Endodermal cell (in vitro differentiated cells): ENCODE data around the gene RAB35. TPM values are rescaled to one million over a fixed set of nuclear protein-coding genes. Genes with fewer than 3 reads are reported as not detected.

Experiments
- DNase-seq: peaks from one replicate; pipeline ENCODE4 v3.0.0-alpha.2; 2017
- H3K27ac ChIP-seq: 2 replicates; pipeline ENCODE4 v1.5.1; 2013; ENCODE audit warnings: mild to moderate bottlenecking, low read depth, low read length, moderate library complexity
- H3K27me3 ChIP-seq: 2 replicates; pipeline ENCODE4 v1.6.1; 2013; ENCODE audit warnings: mild to moderate bottlenecking, low read length, moderate library complexity; ENCODE audit not compliant: insufficient read depth, control insufficient read depth, poor library complexity, severe bottlenecking
- H3K36me3 ChIP-seq: 2 replicates; pipeline ENCODE4 v1.7.0; 2013; ENCODE audit warnings: mild to moderate bottlenecking, low read length, moderate library complexity; ENCODE audit not compliant: control insufficient read depth, insufficient read depth
- H3K4me1 ChIP-seq: one replicate; pipeline ENCODE4 v1.7.0; 2013; ENCODE audit warnings: low read length; ENCODE audit not compliant: control insufficient read depth, insufficient read depth
- H3K4me3 ChIP-seq: 2 replicates; pipeline ENCODE4 v1.5.1; 2013; ENCODE audit warnings: mild to moderate bottlenecking, low read length, moderate library complexity
- H3K9ac ChIP-seq: 2 replicates; pipeline ENCODE4 v1.6.1; 2013; ENCODE audit warnings: mild to moderate bottlenecking, low read length, moderate library complexity; ENCODE audit not compliant: poor library complexity, severe bottlenecking; ENCODE audit errors: extremely low read depth
- H3K9me3 ChIP-seq: 2 replicates; pipeline ENCODE4 v1.6.1; 2013; ENCODE audit warnings: mild to moderate bottlenecking, low read length, moderate library complexity; ENCODE audit not compliant: control insufficient read depth
- H3K27ac Mint-ChIP-seq: 2 replicates; pipeline ENCODE4 v1.8.0; 2020; ENCODE audit warnings: mixed read lengths
- H3K27me3 Mint-ChIP-seq: 2 replicates; pipeline ENCODE4 v1.8.0; 2021; ENCODE audit warnings: mild to moderate bottlenecking, mixed read lengths; ENCODE audit not compliant: insufficient read depth
- H3K36me3 Mint-ChIP-seq: 2 replicates; pipeline ENCODE4 v1.8.0; 2020; ENCODE audit warnings: low read depth, mixed read lengths
- H3K4me1 Mint-ChIP-seq: 2 replicates; pipeline ENCODE4 v1.8.0; 2020; ENCODE audit warnings: mixed read lengths
- H3K4me3 Mint-ChIP-seq: 2 replicates; pipeline ENCODE4 v1.8.0; 2020; ENCODE audit warnings: mild to moderate bottlenecking, moderate library complexity, mixed read lengths
- H3K9me3 Mint-ChIP-seq: 2 replicates; pipeline ENCODE4 v1.8.0; 2020; ENCODE audit warnings: mild to moderate bottlenecking, mixed read lengths
- WGBS, 2 experiments: methylation state at CpG; one replicate each; pipeline versions ENCODE4 v1.1.5 to v1.1.7; 2013; ENCODE audit warnings: missing lambda C conversion rate in 2 of 2, mixed read lengths in 1 of 2; ENCODE audit not compliant: insufficient coverage in 1 of 2, insufficient read length in 1 of 2; 5-methylcytosine and 5-hydroxymethylcytosine counted together
- total RNA-seq, 2 donors: library from RNA; stranded (reverse); fragmentation: NEBNext Ultra II Directional in 1 of 2; extraction: Animal tissue kit (Norgen Biotek cat#: 25700) in 1 of 2; gene quantifications; 2 replicates in 1 of 2; 3 replicates in 1 of 2; pipeline ENCODE4 v1.2.1, GENCODE V29; 2021
- TF ChIP-seq, protein P1 (sequence below): fragments of 200-600 bp; sonication (generic); conservative IDR thresholded peaks from 2 replicates; pipeline ENCODE4 v1.5.0; 2021; ENCODE audit warnings: antibody characterized with exemption, mild to moderate bottlenecking

The RAB35 gene
- total RNA-seq, 2 donors from 2014 or later = 32.4 to 36.6 TPM

DNA sequence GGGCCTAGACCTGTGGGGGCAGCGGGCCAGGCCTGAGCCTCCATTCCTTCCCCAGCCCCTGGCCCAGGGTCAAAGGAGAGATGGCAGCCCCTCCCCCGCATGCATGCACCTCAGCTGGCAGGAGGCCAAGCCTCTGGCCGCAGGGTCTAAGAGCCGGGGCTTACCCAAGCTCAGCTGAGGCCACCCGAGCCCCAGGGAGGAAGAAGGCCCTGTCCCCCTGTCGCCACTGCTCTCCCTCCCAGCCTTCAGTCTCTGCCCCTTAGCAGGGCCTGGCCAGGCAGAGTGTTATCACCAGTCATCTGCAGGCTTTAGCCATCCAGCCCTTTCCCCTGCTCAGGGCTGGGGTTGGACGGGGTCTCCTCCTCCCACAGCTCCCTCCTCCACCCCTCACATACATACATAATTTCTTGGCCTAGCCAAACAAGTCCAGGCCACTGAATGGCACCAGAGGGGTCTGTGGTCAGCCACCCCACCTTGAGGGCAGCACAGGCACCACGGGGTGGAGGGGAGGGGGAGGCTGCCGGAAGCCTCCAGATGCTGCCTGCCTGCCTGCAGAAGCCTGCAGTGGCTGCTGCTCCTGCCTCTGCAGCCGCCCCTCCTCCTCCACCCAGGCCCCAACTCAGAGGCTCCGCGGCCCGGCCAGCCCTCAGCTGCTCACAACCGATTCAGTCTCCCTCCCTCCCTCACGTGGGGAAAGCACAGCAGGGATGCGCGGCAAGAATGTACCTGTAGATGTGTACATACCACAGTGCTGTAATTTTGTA lies 22.8 kb downstream of the RAB35 start:
- Histone ChIP-seq H3K36me3 (peaks cover 23% of the 10 kb centered on the region), H3K9me3 (no peaks in the 10 kb centered on the region), H3K27me3 (no peaks in the 10 kb centered on the region), H3K27ac (peak overlapping the region; percentile 87), H3K9ac (no peak overlapping the region), H3K4me1 (peaks cover 3% of the 10 kb centered on the region), H3K4me3 (no peak overlapping the region)
- H3K36me3 Mint-ChIP-seq = peaks cover 32% of the 10 kb centered on the region
- H3K4me1 Mint-ChIP-seq = peaks cover 2% of the 10 kb centered on the region
- H3K9me3 Mint-ChIP-seq = no peaks in the 10 kb centered on the region
- H3K27me3 Mint-ChIP-seq = no peaks in the 10 kb centered on the region
- no peak overlapping the region for H3K4me3 Mint-ChIP-seq
- 39 to 49% methylated on average over 4 to 16 of the region's 17 CpGs for WGBS, 2 experiments
- peak; percentile 93 for DNase-seq
- TF ChIP-seq, protein P1, sequence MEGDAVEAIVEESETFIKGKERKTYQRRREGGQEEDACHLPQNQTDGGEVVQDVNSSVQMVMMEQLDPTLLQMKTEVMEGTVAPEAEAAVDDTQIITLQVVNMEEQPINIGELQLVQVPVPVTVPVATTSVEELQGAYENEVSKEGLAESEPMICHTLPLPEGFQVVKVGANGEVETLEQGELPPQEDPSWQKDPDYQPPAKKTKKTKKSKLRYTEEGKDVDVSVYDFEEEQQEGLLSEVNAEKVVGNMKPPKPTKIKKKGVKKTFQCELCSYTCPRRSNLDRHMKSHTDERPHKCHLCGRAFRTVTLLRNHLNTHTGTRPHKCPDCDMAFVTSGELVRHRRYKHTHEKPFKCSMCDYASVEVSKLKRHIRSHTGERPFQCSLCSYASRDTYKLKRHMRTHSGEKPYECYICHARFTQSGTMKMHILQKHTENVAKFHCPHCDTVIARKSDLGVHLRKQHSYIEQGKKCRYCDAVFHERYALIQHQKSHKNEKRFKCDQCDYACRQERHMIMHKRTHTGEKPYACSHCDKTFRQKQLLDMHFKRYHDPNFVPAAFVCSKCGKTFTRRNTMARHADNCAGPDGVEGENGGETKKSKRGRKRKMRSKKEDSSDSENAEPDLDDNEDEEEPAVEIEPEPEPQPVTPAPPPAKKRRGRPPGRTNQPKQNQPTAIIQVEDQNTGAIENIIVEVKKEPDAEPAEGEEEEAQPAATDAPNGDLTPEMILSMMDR = no peak
- peak overlapping the region; percentile 69 for H3K27ac Mint-ChIP-seq

DNA sequence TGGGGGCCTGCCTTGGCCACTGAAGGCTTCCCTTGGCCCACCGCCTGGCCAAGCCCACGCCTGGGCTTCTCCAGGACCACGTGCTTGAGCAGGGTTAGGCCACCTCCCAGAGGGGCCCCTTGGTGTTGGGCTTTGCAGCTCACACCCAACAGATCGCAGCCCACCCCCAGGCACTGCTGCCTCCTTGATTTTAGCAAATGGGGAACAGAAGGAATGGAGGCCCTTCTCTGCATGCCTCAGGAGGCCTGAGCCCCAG lies 23.3 kb downstream of the RAB35 start:
- Mint-ChIP-seq H3K9me3 (no peaks in the 10 kb centered on the region), H3K4me1 (peaks cover 2% of the 10 kb centered on the region), H3K36me3 (peaks cover 27% of the 10 kb centered on the region), H3K27me3 (no peaks in the 10 kb centered on the region), H3K27ac (no peak overlapping the region), H3K4me3 (no peak overlapping the region)
- 78 to 85% methylated on average over 3 to 4 of the region's 4 CpGs for WGBS, 2 experiments
- Histone ChIP-seq H3K9me3 (no peaks in the 10 kb centered on the region), H3K27ac (peak overlapping the region; percentile 87), H3K27me3 (no peaks in the 10 kb centered on the region), H3K4me1 (peaks cover 3% of the 10 kb centered on the region), H3K9ac (no peak overlapping the region), H3K36me3 (peaks cover 18% of the 10 kb centered on the region), H3K4me3 (no peak overlapping the region)
- TF ChIP-seq, protein P1 = no peak
- no peak for DNase-seq

DNA sequence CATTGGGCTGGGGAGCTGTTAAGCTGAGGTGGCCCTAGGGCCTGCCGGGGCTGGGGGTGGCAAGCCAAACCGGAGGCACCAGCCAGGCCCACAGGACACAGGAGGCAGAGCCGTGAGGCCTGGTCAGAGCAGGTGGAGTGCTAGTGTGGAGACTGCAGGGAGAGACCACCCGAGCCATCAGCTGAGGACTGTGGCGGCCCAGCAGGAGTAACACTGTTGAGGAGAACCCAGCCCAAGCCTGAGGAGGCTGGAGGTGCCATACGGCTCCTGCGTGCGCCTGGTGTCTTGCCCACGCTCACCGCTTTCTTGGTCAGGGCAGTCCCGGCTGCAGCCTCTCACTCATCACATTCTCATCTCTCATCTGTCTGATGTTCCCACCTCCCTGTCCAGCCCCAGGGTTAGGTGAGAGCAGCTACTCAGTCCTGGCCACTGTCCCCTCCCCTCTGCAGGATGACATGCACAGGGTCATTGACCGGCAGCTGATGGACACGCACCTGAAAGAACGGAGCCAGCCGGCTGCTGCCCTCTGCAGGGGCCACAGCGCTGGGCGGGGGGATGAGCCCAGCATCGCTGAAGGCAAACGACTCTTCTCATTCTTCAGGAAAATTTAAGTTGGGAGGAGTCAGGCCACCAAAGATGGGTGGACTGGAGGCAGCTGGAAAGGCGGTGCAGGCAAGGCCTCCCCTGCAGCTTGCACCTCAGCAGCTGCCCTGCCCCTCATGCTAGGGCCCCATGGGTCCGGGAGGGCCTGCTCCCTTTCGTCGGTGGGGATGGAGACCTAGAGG lies 23.8 kb downstream of the RAB35 start:
- Mint-ChIP-seq H3K27me3 (no peaks in the 10 kb centered on the region), H3K9me3 (no peaks in the 10 kb centered on the region), H3K27ac (peak overlapping the region; percentile 70), H3K36me3 (peaks cover 23% of the 10 kb centered on the region), H3K4me3 (no peak overlapping the region), H3K4me1 (peaks cover 2% of the 10 kb centered on the region)
- 91 to 96% methylated on average over 16 to 23 of the region's 23 CpGs for WGBS, 2 experiments
- no peak for DNase-seq
- H3K4me3 ChIP-seq = no peak overlapping the region
- H3K4me1 ChIP-seq = peaks cover 3% of the 10 kb centered on the region
- H3K36me3 ChIP-seq = peaks cover 16% of the 10 kb centered on the region
- no peaks in the 10 kb centered on the region for H3K9me3 ChIP-seq
- no peak overlapping the region for H3K9ac ChIP-seq
- TF ChIP-seq, protein P1 = no peak
- H3K27me3 ChIP-seq = no peaks in the 10 kb centered on the region
- H3K27ac ChIP-seq = peak overlapping the region; percentile 87
